Astrocyte (in vitro differentiated cells and primary cell): ENCODE data around the gene SYCE3. TPM values are rescaled to one million over a fixed set of nuclear protein-coding genes. Genes with fewer than 3 reads are reported as not detected.

Experiments
- DNase-seq: peaks from one replicate; pipeline ENCODE4 v3.0.0-alpha.2; 2010; ENCODE audit warnings: low read depth
- FAIRE-seq: peaks from 2 replicates; lab custom pipeline; 2011; peaks lifted over from hg19 to GRCh38; lab: Jason Lieb, UNC
- H2AFZ ChIP-seq: 2 replicates; pipeline ENCODE4 v1.6.0; 2012; ENCODE audit warnings: low read depth, low read length, inconsistent platforms
- H3K27ac ChIP-seq: 2 replicates; pipeline ENCODE4 v1.5.1; 2011; ENCODE audit warnings: low read depth, low read length, inconsistent platforms
- H3K27me3 ChIP-seq: 2 replicates; pipeline ENCODE4 v1.6.0; 2011; ENCODE audit warnings: low read length, inconsistent platforms; ENCODE audit not compliant: insufficient read depth
- H3K36me3 ChIP-seq: 2 replicates; pipeline ENCODE4 v1.5.1; 2011; ENCODE audit warnings: low read length, inconsistent platforms; ENCODE audit not compliant: insufficient read depth
- H3K4me1 ChIP-seq: 2 replicates; pipeline ENCODE4 v1.5.1; 2011; ENCODE audit warnings: low read length, inconsistent platforms; ENCODE audit not compliant: insufficient read depth
- H3K4me2 ChIP-seq: 2 replicates; pipeline ENCODE4 v1.6.0; 2012; ENCODE audit warnings: low read length, inconsistent platforms
- H3K4me3 ChIP-seq: 2 replicates; pipeline ENCODE4 v1.5.1; 2011; ENCODE audit warnings: low read depth, mild to moderate bottlenecking, low read length, inconsistent platforms; ENCODE audit not compliant: insufficient read depth
- H3K79me2 ChIP-seq: 2 replicates; pipeline ENCODE4 v1.6.0; 2012; ENCODE audit warnings: mild to moderate bottlenecking, low read length, inconsistent platforms; ENCODE audit not compliant: insufficient read depth
- H3K9ac ChIP-seq: 2 replicates; pipeline ENCODE4 v1.6.0; 2012; ENCODE audit warnings: mild to moderate bottlenecking, low read length, inconsistent platforms
- H3K9me3 ChIP-seq: 2 replicates; pipeline ENCODE4 v1.5.1; 2012; ENCODE audit warnings: low read depth, mild to moderate bottlenecking, low read length, inconsistent platforms; ENCODE audit not compliant: insufficient read depth
- H4K20me1 ChIP-seq: 2 replicates; pipeline ENCODE4 v1.6.0; 2012; ENCODE audit warnings: low read length, inconsistent platforms; ENCODE audit not compliant: insufficient read depth
- H3K27ac Mint-ChIP-seq: one replicate; pipeline ENCODE4 v1.8.0; 2021; ENCODE audit warnings: mild to moderate bottlenecking, mixed read lengths; ENCODE audit not compliant: unreplicated experiment
- H3K27me3 Mint-ChIP-seq: one replicate; pipeline ENCODE4 v1.8.0; 2021; ENCODE audit warnings: low read depth, mixed read lengths; ENCODE audit not compliant: unreplicated experiment
- H3K36me3 Mint-ChIP-seq: one replicate; pipeline ENCODE4 v1.8.0; 2021; ENCODE audit warnings: low read depth, mixed read lengths; ENCODE audit not compliant: unreplicated experiment
- H3K4me1 Mint-ChIP-seq: one replicate; pipeline ENCODE4 v1.8.0; 2021; ENCODE audit warnings: low read depth, mixed read lengths; ENCODE audit not compliant: unreplicated experiment
- H3K4me3 Mint-ChIP-seq: one replicate; pipeline ENCODE4 v1.8.0; 2021; ENCODE audit warnings: mild to moderate bottlenecking, moderate library complexity, mixed read lengths; ENCODE audit not compliant: unreplicated experiment
- H3K9me3 Mint-ChIP-seq: one replicate; pipeline ENCODE4 v1.8.0; 2021; ENCODE audit warnings: mild to moderate bottlenecking, mixed read lengths; ENCODE audit not compliant: unreplicated experiment
- EZH2 ChIP-seq: IDR thresholded peaks from 2 replicates; pipeline ENCODE4 v1.6.1; 2012; ENCODE audit warnings: mild to moderate bottlenecking, low read length, inconsistent platforms; ENCODE audit not compliant: insufficient read depth
- total RNA-seq: library from RNA; stranded (reverse); gene quantifications from 2 replicates; pipeline ENCODE4 v1.2.1, GENCODE V29; 2021
- TF ChIP-seq, protein P1 (sequence below): IDR thresholded peaks from 2 replicates; pipeline ENCODE4 v1.5.1; 2011; ENCODE audit warnings: low read depth, mild to moderate bottlenecking, inconsistent platforms, low read length, moderate library complexity; ENCODE audit not compliant: insufficient read depth

Gene SYCE3
- total RNA-seq, 1 donor from 2014 or later: not detected

DNA sequence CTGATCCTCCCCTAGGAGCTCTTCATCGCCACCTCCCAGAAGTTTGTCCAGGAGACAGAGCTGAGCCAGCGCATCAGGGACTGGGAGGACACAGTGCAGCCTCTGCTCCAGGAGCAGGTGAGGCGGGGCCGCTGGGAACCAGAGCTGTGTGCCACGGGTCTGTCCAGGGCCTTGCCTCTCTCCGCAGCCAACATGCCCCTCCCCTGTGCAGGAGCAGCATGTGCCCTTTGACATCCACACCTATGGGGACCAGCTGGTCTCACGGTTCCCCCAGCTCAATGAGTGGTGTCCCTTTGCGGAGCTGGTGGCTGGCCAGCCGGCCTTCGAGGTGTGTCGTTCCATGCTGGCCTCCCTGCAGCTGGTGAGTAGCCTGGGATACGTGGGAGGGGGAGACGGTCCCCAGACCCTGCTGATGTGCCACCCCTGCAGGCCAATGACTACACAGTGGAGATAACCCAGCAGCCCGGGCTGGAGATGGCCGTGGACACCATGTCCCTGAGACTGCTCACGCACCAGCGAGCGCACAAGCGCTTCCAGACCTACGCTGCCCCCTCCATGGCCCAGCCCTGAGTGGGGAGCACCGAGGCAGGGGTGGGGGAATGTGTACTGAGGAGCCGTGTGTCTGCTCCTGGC, 39.8 kb downstream of the SYCE3 start:
- Mint-ChIP-seq H3K27ac (no peak overlapping the region), H3K36me3 (peaks cover 5% of the 10 kb centered on the region), H3K9me3 (peaks cover 3% of the 10 kb centered on the region), H3K4me3 (no peak overlapping the region), H3K27me3 (no peaks in the 10 kb centered on the region), H3K4me1 (peaks cover 4% of the 10 kb centered on the region)
- H3K9ac ChIP-seq: no peak overlapping the region
- no peak overlapping the region for H3K27ac ChIP-seq
- H4K20me1 ChIP-seq: peaks cover 31% of the 10 kb centered on the region
- H3K36me3 ChIP-seq: no peaks in the 10 kb centered on the region
- H3K79me2 ChIP-seq: peaks cover 36% of the 10 kb centered on the region
- no peaks in the 10 kb centered on the region for H3K27me3 ChIP-seq
- DNase-seq: no peak
- H3K4me1 ChIP-seq: peaks cover 20% of the 10 kb centered on the region
- H3K4me3 ChIP-seq: no peak overlapping the region
- no peak overlapping the region for H2AFZ ChIP-seq
- no peak for TF ChIP-seq EZH2
- no peak overlapping the region for H3K4me2 ChIP-seq
- no peaks in the 10 kb centered on the region for H3K9me3 ChIP-seq
- no peak for FAIRE-seq

DNA sequence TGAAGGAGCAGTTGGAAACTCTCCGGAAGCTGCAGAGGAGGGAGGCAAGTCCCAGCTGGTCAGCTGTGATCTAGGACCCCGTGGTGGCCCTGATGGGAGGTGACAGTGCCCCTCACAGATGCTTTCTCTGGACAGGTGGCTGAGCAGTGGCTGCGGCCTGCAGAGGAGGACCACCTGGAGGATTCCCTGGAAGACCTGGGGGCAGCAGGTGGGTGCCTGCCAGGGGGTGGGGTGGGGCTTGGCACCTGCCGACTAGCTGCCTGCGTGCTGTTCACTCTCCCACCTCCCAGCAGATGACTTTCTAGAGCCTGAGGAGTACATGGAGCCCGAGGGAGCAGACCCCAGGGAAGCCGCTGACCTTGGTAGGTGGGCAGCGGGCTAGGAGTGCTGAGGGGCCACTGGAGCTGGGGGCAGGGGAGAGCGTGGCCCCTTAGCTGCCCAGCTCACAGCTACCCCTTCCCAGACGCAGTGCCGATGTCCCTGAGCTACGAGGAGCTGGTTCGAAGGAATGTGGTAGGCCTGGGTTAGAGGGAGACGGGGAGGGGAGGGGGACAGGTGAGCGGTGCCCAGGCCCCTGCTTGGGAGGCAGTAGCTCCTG, 40.4 kb downstream of the SYCE3 start:
- peaks cover 36% of the 10 kb centered on the region for H3K79me2 ChIP-seq
- no peak for TF ChIP-seq EZH2
- H3K4me1 ChIP-seq: peaks cover 20% of the 10 kb centered on the region
- H3K4me1 Mint-ChIP-seq: peaks cover 4% of the 10 kb centered on the region
- peaks cover 25% of the 10 kb centered on the region for H4K20me1 ChIP-seq
- no peak overlapping the region for H3K4me2 ChIP-seq
- H3K4me3 Mint-ChIP-seq: no peak overlapping the region
- no peak overlapping the region for H2AFZ ChIP-seq
- H3K27me3 ChIP-seq: no peaks in the 10 kb centered on the region
- no peak overlapping the region for H3K9ac ChIP-seq
- H3K9me3 ChIP-seq: no peaks in the 10 kb centered on the region
- no peaks in the 10 kb centered on the region for H3K36me3 ChIP-seq
- H3K4me3 ChIP-seq: no peak overlapping the region
- FAIRE-seq: no peak
- peaks cover 5% of the 10 kb centered on the region for H3K36me3 Mint-ChIP-seq
- no peak overlapping the region for H3K27ac Mint-ChIP-seq
- no peak for DNase-seq
- H3K27me3 Mint-ChIP-seq: no peaks in the 10 kb centered on the region
- H3K27ac ChIP-seq: no peak overlapping the region
- H3K9me3 Mint-ChIP-seq: no peaks in the 10 kb centered on the region

DNA sequence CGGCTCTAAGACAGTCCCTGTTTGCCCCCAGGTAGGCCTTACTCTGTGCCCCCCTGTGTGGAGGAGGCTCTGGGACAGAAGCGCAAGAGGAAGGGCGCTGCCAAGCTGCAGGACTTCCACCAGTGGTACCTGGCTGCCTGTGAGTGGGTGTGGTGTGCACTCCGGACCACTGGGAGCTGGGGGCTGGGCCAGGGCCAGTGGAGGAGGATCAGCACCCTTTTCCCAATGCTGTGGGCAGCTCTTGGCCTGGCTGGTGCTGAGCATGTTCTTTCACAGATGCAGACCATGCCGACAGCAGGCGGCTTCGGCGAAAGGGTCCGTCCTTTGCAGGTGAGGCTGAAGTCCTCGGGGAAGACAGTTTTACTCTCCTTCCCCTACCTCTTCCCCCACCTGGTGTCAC, 41.0 kb downstream of the SYCE3 start:
- H3K27me3 Mint-ChIP-seq: no peaks in the 10 kb centered on the region
- Histone ChIP-seq H3K36me3 (no peaks in the 10 kb centered on the region), H3K4me3 (no peak overlapping the region), H3K4me2 (no peak overlapping the region), H3K27ac (no peak overlapping the region), H3K9ac (no peak overlapping the region), H3K4me1 (peaks cover 16% of the 10 kb centered on the region), H4K20me1 (peaks cover 30% of the 10 kb centered on the region), H2AFZ (no peak overlapping the region), H3K79me2 (peaks cover 35% of the 10 kb centered on the region), H3K9me3 (no peaks in the 10 kb centered on the region), H3K27me3 (no peaks in the 10 kb centered on the region)
- DNase-seq: no peak
- H3K4me3 Mint-ChIP-seq: no peak overlapping the region
- no peak for FAIRE-seq
- H3K9me3 Mint-ChIP-seq: no peaks in the 10 kb centered on the region
- TF ChIP-seq, protein P1, sequence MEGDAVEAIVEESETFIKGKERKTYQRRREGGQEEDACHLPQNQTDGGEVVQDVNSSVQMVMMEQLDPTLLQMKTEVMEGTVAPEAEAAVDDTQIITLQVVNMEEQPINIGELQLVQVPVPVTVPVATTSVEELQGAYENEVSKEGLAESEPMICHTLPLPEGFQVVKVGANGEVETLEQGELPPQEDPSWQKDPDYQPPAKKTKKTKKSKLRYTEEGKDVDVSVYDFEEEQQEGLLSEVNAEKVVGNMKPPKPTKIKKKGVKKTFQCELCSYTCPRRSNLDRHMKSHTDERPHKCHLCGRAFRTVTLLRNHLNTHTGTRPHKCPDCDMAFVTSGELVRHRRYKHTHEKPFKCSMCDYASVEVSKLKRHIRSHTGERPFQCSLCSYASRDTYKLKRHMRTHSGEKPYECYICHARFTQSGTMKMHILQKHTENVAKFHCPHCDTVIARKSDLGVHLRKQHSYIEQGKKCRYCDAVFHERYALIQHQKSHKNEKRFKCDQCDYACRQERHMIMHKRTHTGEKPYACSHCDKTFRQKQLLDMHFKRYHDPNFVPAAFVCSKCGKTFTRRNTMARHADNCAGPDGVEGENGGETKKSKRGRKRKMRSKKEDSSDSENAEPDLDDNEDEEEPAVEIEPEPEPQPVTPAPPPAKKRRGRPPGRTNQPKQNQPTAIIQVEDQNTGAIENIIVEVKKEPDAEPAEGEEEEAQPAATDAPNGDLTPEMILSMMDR: no peak
- TF ChIP-seq EZH2: no peak
- no peak overlapping the region for H3K27ac Mint-ChIP-seq
- peaks cover 5% of the 10 kb centered on the region for H3K36me3 Mint-ChIP-seq
- H3K4me1 Mint-ChIP-seq: peaks cover 4% of the 10 kb centered on the region
